Subcutaneous abdominal adipose tissue (tissue), 5 donors: ENCODE results near the gene PLIN4.

Experiments
- H3K27ac ChIP-seq: one replicate; pipeline ENCODE4 v1.7.0; 2013; ENCODE audit warnings: low read depth, mild to moderate bottlenecking, inconsistent platforms, low read length, moderate library complexity
- H3K27me3 ChIP-seq, 5 donors: one replicate each; pipeline ENCODE4 v1.7.0; 2013; ENCODE audit warnings: low read length in 5 of 5, inconsistent platforms in 1 of 5; ENCODE audit not compliant: control insufficient read depth in 5 of 5, insufficient read depth in 4 of 5
- H3K36me3 ChIP-seq, 5 donors: one replicate each; pipeline ENCODE4 v1.7.0; 2013; ENCODE audit warnings: low read length in 5 of 5; ENCODE audit not compliant: control insufficient read depth in 5 of 5, insufficient read depth in 5 of 5
- H3K4me1 ChIP-seq, 5 donors: one replicate each; pipeline ENCODE4 v1.7.0; 2013; ENCODE audit warnings: low read length in 5 of 5, mild to moderate bottlenecking in 3 of 5, moderate library complexity in 1 of 5; ENCODE audit not compliant: control insufficient read depth in 5 of 5, insufficient read depth in 5 of 5
- H3K4me3 ChIP-seq, 5 donors: one replicate each; pipeline ENCODE4 v1.7.0; 2013; ENCODE audit warnings: low read length in 5 of 5, low read depth in 1 of 5
- H3K9ac ChIP-seq, 5 donors: one replicate each; pipeline ENCODE4 v1.7.0; 2013; ENCODE audit warnings: low read length in 5 of 5, mild to moderate bottlenecking in 4 of 5, moderate library complexity in 3 of 5
- H3K9me3 ChIP-seq, 5 donors: one replicate each; pipeline ENCODE4 v1.7.0; 2013; ENCODE audit warnings: low read length in 5 of 5; ENCODE audit not compliant: control insufficient read depth in 5 of 5
- donor health status: healthy.
- donor health status: healthy.
- donor health status: healthy.
- donor health status: healthy.
- donor health status: healthy.

Gene PLIN4

DNA sequence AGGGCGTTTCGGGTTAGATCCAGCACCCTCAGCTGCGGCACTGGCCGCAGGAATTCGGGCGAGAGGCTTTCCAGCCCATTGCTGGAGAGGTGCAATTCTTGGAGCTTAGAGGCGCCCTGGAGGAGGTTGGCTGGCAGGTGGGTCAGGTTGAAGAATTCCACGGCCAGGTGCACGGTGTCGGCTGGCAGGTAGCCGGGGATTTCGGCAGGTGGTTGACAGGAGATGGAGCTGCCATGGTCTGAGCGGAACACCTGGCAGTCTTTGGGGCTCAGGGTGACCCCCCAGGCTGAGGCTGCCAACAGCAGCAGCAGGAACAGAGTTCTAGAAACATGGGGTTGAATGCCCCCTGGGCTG is 20.3 kb upstream of the PLIN4 start:
- Histone ChIP-seq H3K27me3 (no peaks in the 10 kb centered on the region), H3K27ac (no peak overlapping the region)

DNA sequence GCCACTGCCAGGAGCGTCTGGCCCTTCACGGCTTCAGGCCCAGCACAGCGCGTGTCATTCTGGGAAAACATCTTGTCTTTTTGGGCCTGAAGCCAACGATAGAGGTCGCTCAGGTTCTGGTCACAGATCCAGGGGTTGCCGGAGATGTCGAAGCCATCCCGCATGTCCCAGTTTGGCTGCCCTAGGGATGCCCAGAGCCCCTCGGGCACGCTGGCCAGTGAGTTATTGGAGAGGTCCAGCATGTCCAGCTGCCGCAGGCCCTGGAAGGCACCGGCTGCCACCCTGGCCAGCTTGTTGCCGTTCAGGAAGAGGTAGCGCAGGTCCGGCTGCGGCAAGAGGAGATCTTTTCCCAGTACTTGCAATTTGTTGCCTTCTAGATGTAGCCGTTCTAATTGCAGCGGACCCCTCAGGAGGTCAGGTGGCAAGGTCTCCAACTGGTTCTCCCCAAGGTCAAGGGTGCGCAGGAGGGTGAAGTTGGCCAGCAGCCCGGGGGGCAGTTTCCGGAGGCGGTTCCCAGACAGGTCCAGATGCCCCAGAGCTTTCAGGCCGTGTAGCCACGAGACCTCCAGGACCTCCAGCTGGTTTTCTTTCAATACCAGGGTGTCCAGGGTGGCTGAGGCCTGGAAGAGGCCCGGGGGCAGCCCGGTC is 19.8 kb upstream of the PLIN4 start:
- Histone ChIP-seq H3K4me3 (no peak overlapping the region), H3K9me3 (peaks cover 0 to 5% (median 2%) of the 10 kb centered on the region in 5 donors), H3K36me3 (no peaks in the 10 kb centered on the region), H3K4me1 (peaks cover 0 to 37% (median 26%) of the 10 kb centered on the region in 5 donors), H3K9ac (no peak overlapping the region), H3K27ac (no peak overlapping the region), H3K27me3 (no peaks in the 10 kb centered on the region)

More for the DNA sequence above, 20.3 kb upstream of the PLIN4 start:
- Histone ChIP-seq H3K36me3 (no peaks in the 10 kb centered on the region), H3K9me3 (peaks cover 0 to 5% (median 2%) of the 10 kb centered on the region in 5 donors), H3K4me1 (peaks cover 0 to 36% (median 26%) of the 10 kb centered on the region in 5 donors), H3K4me3 (no peak overlapping the region), H3K9ac (no peak overlapping the region)

DNA sequence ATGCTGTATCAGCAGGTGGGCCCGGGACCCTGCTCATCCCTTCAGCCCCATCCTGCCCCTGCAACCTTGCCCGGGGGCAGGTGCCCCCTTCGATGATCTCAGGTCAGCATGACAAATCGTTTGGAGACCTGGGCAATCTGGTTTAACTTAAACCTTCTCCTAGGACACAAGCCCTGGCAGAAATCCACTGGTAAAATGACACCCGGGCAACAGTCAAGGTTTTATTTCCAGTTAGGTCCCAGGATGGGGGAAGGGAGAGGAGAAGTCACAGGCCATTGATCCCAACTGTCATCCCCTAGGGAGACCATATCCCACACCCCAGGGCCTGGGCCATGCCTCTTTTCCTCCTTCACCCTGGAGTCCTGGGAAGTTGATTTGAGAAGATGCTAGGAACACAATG is 18.5 kb upstream of the PLIN4 start:
- peaks cover 0 to 37% (median 26%) of the 10 kb centered on the region in 5 donors for H3K4me1 ChIP-seq
- H3K27ac ChIP-seq, result no peak overlapping the region
- no peak overlapping the region for H3K9ac ChIP-seq
- H3K9me3 ChIP-seq, result peaks cover 0 to 5% (median 2%) of the 10 kb centered on the region in 5 donors
- H3K4me3 ChIP-seq, result no peak overlapping the region
- H3K27me3 ChIP-seq, result no peaks in the 10 kb centered on the region
- no peaks in the 10 kb centered on the region for H3K36me3 ChIP-seq

DNA sequence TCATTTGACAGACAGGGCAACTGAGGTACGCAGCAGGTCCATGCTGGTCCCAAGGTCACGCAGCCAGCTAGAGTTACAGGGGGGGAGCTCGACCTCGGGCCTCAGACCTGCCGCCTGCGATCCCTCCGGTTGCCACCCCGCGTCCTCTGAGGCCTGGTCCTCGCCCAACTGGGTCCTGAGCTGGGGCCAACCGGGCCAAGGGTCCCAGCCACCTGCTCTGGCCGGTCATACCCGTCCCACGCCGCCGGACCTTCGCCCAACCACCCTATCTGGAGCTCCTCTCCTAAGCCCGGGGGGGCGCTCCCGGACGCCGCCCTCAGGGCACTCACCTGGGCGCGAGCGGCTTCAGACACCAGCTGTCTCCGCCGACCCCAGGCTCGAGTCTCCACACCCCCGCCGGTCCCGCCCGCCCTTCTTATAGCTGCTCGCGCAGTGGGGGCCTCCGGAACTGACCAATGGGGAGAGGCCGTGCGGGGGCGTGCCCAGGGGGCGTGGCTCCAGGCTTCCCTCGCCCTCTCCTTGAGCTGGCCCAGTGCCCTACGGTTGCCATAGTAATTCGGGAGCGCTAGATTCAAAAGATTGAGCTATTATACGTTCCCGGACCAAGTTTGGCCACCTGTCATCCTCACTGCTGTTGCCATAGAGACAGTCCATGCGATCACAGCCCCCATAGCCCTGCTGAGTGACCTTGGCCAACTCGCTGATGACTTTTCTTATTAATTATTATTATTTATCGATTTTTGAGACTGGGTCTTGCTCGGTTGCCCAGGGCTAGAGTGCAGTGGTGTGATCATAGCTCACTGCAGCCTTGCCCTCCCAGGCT is 16.8 kb upstream of the PLIN4 start, which contains the start of gene PLIN5:
PLIN5 (minus strand) TSS at position 389 of the 823 bp plus-strand sequence. CDS start 1,150 bp downstream, outside the sequence.
- Histone ChIP-seq H3K4me1 (peaks cover 0 to 31% (median 21%) of the 10 kb centered on the region in 5 donors), H3K9ac (peak within 1 kb of the TSS in 3 of 5 donors; percentile 20 to 75 (median 57)), H3K9me3 (no peaks in the 10 kb centered on the region), H3K36me3 (no peaks in the 10 kb centered on the region), H3K27ac (peak within 1 kb of the TSS; percentile 37), H3K4me3 (peak within 1 kb of the TSS; percentile 39 to 75 (median 48)), H3K27me3 (no peaks in the 10 kb centered on the region)

DNA sequence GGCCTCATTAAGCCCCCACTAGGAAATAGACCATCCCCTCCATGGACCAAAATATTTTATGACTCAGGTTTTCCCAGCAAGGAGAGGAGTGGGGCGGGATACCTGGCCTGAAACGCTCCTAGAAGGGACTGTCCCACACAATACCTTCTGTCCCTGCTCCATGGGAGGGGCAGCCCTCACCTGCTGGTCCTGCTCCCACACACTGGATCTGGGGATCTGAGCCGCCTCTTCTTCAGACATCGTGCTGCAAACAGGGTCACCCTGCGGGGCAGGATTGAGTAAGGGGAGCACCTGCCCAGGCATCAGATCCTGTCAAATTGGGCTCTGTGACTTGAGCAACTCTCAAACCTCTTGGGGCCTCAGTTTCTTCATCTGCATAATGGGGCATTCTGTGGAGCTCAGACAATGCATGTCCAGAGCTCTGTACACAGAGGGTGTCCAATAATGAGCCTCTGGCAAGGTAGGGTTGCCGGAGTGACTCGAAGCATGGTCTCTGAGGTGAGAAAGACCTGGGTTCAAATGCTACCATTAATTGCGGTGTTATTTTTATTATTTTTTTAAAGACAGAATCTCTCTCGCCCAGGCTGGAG is 15.6 kb upstream of the PLIN4 start:
- peak overlapping the region in 1 of 5 donors; percentile 44 for H3K4me3 ChIP-seq
- no peak overlapping the region for H3K27ac ChIP-seq
- H3K36me3 ChIP-seq, result no peaks in the 10 kb centered on the region
- peaks cover 0 to 27% (median 16%) of the 10 kb centered on the region in 5 donors for H3K4me1 ChIP-seq
- H3K9me3 ChIP-seq, result no peaks in the 10 kb centered on the region
- no peaks in the 10 kb centered on the region for H3K27me3 ChIP-seq
- no peak overlapping the region for H3K9ac ChIP-seq

DNA sequence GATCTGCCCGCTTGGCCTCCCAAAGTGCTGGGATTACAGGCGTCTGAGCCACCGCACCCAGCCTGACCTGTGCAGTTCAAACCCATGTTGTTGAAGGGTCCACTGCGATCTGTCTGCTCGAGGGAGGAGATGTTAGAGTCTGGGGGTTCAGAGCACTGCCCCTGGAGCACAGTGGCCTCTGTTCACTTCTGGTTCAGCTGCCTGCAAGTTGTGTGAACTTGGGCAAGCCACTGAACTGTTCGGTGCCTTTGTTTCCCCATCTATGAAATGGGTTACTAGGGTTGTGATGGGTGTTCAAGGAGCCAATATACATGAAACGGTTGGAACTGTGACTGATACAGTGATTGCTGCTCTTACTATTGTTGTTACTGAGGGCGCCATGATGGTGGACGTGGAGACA is 15.0 kb upstream of the PLIN4 start:
- H3K27me3 ChIP-seq, result no peaks in the 10 kb centered on the region
- no peak overlapping the region for H3K9ac ChIP-seq
- peaks cover 0 to 27% (median 16%) of the 10 kb centered on the region in 5 donors for H3K4me1 ChIP-seq
- H3K27ac ChIP-seq, result no peak overlapping the region
- H3K9me3 ChIP-seq, result no peaks in the 10 kb centered on the region
- H3K36me3 ChIP-seq, result peaks cover 0 to 4% (median 0%) of the 10 kb centered on the region in 5 donors
- H3K4me3 ChIP-seq, result no peak overlapping the region

DNA sequence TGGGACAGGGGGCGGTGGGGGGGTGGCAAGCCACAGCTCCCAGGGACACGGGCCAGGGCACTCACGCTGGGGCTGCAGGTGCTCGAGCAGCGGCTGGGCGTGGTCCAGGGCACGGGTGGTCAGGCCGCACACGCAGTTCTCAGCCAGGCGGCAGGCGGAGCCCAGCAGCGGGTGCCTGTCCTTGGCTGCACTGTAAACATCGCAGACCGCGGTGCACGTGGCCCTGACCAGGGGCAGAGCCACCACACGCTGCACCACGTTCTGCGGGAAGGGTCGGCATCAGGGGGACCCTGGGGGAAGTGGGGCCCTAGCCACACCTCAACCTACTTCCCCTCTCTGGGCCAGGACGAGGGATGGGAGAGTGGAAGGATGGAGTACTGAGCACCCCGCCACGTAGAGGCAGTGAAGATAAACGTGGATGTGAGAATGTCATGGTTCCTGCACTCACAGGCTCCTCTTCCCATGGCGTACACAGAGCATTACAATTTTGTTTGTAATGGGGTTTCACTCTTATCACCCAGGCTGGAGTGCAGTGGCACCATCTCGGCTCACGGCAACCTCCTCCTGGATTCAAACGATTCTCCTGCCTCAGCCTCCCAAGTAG is 13.4 kb upstream of the PLIN4 start:
- Histone ChIP-seq H3K9ac (no peak overlapping the region), H3K4me3 (no peak overlapping the region), H3K9me3 (no peaks in the 10 kb centered on the region), H3K36me3 (peaks cover 0 to 4% (median 0%) of the 10 kb centered on the region in 5 donors), H3K27ac (no peak overlapping the region), H3K27me3 (no peaks in the 10 kb centered on the region), H3K4me1 (peaks cover 0 to 27% (median 16%) of the 10 kb centered on the region in 5 donors)

DNA sequence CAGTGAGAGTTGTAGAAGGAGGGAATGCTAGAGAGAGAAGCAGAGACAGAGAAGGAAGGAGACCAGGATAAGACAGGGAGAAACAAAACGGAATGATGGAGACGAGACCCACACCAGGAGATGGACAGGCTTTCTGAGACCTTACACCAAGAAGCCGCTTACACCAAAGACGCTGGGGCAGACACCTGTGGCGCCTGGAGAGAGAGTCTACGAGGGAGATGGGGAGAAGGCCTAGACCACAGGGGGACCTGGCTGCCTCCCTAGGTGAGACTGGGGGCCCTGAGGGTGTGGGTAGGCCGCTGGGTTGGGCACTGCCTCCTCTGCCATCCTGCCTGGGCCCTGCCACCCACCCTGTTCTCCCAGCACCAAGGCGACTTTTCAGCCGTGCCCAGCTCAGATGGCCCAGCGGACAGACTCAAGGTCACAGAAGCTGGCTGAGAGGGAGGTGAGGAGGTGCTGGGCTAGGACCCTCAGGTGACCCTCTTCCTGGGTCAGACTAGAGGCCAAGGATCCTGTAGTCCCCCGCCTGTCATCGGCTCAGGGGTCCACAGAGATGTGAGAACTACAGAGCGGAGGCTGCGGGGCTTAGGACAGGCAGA is 11.7 kb upstream of the PLIN4 start:
- no peak overlapping the region for H3K9ac ChIP-seq
- H3K27ac ChIP-seq, result no peak overlapping the region
- no peaks in the 10 kb centered on the region for H3K27me3 ChIP-seq
- peaks cover 0 to 25% (median 14%) of the 10 kb centered on the region in 5 donors for H3K4me1 ChIP-seq
- peaks cover 0 to 4% (median 0%) of the 10 kb centered on the region in 5 donors for H3K36me3 ChIP-seq
- no peak overlapping the region for H3K4me3 ChIP-seq
- H3K9me3 ChIP-seq, result no peaks in the 10 kb centered on the region

DNA sequence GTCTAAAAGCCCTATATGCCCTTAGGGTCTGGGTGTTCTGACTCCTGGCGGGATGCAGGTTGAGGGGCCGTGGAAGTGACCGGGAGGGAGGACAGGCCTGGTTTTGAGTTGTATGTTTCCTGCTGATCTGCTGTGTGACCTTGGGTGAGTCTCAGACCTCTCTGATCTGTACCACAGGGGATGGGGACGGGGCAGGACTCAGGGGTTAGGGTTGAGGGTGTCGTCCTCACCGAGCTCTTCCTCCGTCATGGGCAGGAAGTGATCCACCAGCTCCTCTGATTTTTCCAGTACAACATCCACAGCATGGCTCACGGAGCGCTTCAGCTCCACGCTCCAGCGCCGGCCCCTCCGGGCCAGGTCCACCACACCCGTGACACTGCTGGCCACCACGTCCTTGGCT is 10.6 kb upstream of the PLIN4 start:
- no peaks in the 10 kb centered on the region for H3K9me3 ChIP-seq
- H3K9ac ChIP-seq, result no peak overlapping the region
- no peak overlapping the region for H3K4me3 ChIP-seq
- H3K27me3 ChIP-seq, result no peaks in the 10 kb centered on the region
- peaks cover 0 to 4% (median 0%) of the 10 kb centered on the region in 5 donors for H3K36me3 ChIP-seq
- H3K27ac ChIP-seq, result no peak overlapping the region
- H3K4me1 ChIP-seq, result peaks cover 0 to 20% (median 10%) of the 10 kb centered on the region in 5 donors
